ENCODE results near the gene COLEC11.

COLEC11 gene

GRCh38 chr2:3628241-3628679 lies 33.3 kb downstream of the COLEC11 start:
- H3K27ac ChIP-seq (ENCODE audit: low read length) = no peak overlapping the region
- TF ChIP-seq CTCF (IDR thresholded peaks at IDR 0.05; ENCODE audit: borderline replicate concordance, extremely low read depth, low read length, poor library complexity, severe bottlenecking) (no peak), EZH2 (IDR thresholded peaks at IDR 0.05; ENCODE audit: borderline replicate concordance, low read depth, low read length, severe bottlenecking) (no peak)
- ATAC-seq (ENCODE audit: insufficient read depth, low read depth) (no peak), DNase-seq (no peak)
- no peaks in the 10 kb centered on the region for H3K79me2 ChIP-seq (ENCODE audit: insufficient read depth, low read length)
- H3K36me3 ChIP-seq (ENCODE audit: insufficient read depth, low read length) = no peaks in the 10 kb centered on the region
- no peaks in the 10 kb centered on the region for H3K4me1 ChIP-seq (ENCODE audit: insufficient read depth, low read length)
- no peak overlapping the region for H2AFZ ChIP-seq (ENCODE audit: low read depth, low read length)
- H4K20me1 ChIP-seq (ENCODE audit: insufficient read depth, low read length) = no peaks in the 10 kb centered on the region
- no peaks in the 10 kb centered on the region for H3K27me3 ChIP-seq (ENCODE audit: insufficient read depth, low read length, poor library complexity)
- no peak overlapping the region for H3K4me2 ChIP-seq (ENCODE audit: insufficient read depth, low read length)
- H3K4me3 ChIP-seq (ENCODE audit: low read depth in 1 of 2, low read length in 2 of 2) = no peak overlapping the region
- no peak overlapping the region for H3K9ac ChIP-seq (ENCODE audit: low read depth, low read length)
- no peaks in the 10 kb centered on the region for H3K9me3 ChIP-seq (ENCODE audit: insufficient read depth, low read length, severe bottlenecking)

- H2AFZ ChIP-seq (ENCODE audit: low read depth, low read length) = no peak overlapping the region
Observed at GRCh38 chr2:3628800-3629199, 33.9 kb downstream of the COLEC11 start.

GRCh38 chr2:3630631-3631030 lies 35.7 kb downstream of the COLEC11 start:
- no peak overlapping the region for H2AFZ ChIP-seq (ENCODE audit: low read depth, low read length)
- no peaks in the 10 kb centered on the region for H3K4me1 ChIP-seq (ENCODE audit: insufficient read depth, low read length)
- H3K27ac ChIP-seq (ENCODE audit: low read length) = no peak overlapping the region
- no peak overlapping the region for H3K4me2 ChIP-seq (ENCODE audit: insufficient read depth, low read length)
- no peak overlapping the region for H3K4me3 ChIP-seq (ENCODE audit: low read depth in 1 of 2, low read length in 2 of 2)
- DNase-seq (no peak), ATAC-seq (ENCODE audit: insufficient read depth, low read depth) (no peak)
- no peaks in the 10 kb centered on the region for H4K20me1 ChIP-seq (ENCODE audit: insufficient read depth, low read length)
- no peak for TF ChIP-seq EZH2 (IDR thresholded peaks at IDR 0.05; ENCODE audit: borderline replicate concordance, low read depth, low read length, severe bottlenecking)
- no peak for TF ChIP-seq CTCF (IDR thresholded peaks at IDR 0.05; ENCODE audit: borderline replicate concordance, extremely low read depth, low read length, poor library complexity, severe bottlenecking)
- H3K9ac ChIP-seq (ENCODE audit: low read depth, low read length) = no peak overlapping the region
- H3K36me3 ChIP-seq (ENCODE audit: insufficient read depth, low read length) = no peaks in the 10 kb centered on the region
- H3K9me3 ChIP-seq (ENCODE audit: insufficient read depth, low read length, severe bottlenecking) = no peaks in the 10 kb centered on the region
- no peaks in the 10 kb centered on the region for H3K27me3 ChIP-seq (ENCODE audit: insufficient read depth, low read length, poor library complexity)
- H3K79me2 ChIP-seq (ENCODE audit: insufficient read depth, low read length) = no peaks in the 10 kb centered on the region

More at GRCh38 chr2:3628800-3629199, 33.9 kb downstream of the COLEC11 start:
- no peaks in the 10 kb centered on the region for H3K36me3 ChIP-seq (ENCODE audit: insufficient read depth, low read length)
- no peak overlapping the region for H3K9ac ChIP-seq (ENCODE audit: low read depth, low read length)
- H3K27ac ChIP-seq (ENCODE audit: low read length) = no peak overlapping the region
- H3K4me1 ChIP-seq (ENCODE audit: insufficient read depth, low read length) = no peaks in the 10 kb centered on the region
- DNase-seq (no peak), ATAC-seq (ENCODE audit: insufficient read depth, low read depth) (no peak)
- no peak overlapping the region for H3K4me2 ChIP-seq (ENCODE audit: insufficient read depth, low read length)
- H4K20me1 ChIP-seq (ENCODE audit: insufficient read depth, low read length) = no peaks in the 10 kb centered on the region
- H3K4me3 ChIP-seq (ENCODE audit: low read depth in 1 of 2, low read length in 2 of 2) = no peak overlapping the region
- TF ChIP-seq CTCF (IDR thresholded peaks at IDR 0.05; ENCODE audit: borderline replicate concordance, extremely low read depth, low read length, poor library complexity, severe bottlenecking) (no peak), EZH2 (IDR thresholded peaks at IDR 0.05; ENCODE audit: borderline replicate concordance, low read depth, low read length, severe bottlenecking) (no peak)
- H3K27me3 ChIP-seq (ENCODE audit: insufficient read depth, low read length, poor library complexity) = no peaks in the 10 kb centered on the region
- no peaks in the 10 kb centered on the region for H3K9me3 ChIP-seq (ENCODE audit: insufficient read depth, low read length, severe bottlenecking)
- no peaks in the 10 kb centered on the region for H3K79me2 ChIP-seq (ENCODE audit: insufficient read depth, low read length)

All from DND-41 (cell line).